T-helper 9 cell (primary cell): ENCODE data around the gene CDK5RAP3.

Experiments
- DNase-seq: peaks from one replicate; pipeline ENCODE4 v3.0.0-alpha.2; 2020

CDK5RAP3 gene

DNA sequence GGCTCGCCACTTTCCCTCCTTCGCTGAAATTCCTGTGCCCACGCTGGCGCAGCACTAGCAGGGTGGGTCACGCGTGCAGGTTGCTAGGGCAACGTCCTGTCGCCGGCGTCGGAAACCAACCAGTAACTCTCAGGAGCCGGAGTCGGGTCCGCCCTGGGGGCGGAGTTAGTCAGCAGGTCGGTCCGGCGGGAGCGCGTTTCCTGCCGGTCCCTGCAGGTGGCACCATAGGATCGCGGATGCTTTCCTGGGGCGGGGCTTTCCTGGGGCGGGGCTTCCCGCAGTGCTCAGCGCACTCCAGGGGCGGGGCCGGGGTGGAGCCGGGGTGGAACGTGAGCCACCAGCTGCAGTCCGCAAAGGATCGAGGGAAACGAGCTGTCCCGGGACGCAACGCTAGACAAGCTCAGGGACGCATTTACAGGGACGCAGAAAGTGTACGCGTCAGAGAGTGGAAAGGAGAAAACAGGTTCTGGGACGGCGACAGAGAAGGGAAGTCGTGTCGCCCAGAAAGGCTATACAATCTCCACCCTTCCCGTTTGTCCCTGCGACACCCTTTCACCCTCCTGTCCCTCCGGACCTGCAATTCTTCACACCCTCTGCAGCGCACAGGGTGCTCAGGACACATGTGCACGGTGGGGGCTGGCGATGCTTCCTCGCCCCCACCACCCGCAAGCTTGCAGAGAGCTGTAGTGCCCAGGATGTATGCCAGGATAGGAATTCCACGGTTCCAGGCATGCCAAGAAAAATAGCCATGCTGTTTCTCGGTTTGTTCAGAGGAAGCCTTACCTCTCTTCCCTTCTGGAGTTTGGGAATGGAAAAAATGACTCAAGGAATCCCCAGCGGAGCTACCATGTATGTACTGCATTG lies 54.4 kb downstream of the CDK5RAP3 start:
- peak; percentile 99 for DNase-seq

DNA sequence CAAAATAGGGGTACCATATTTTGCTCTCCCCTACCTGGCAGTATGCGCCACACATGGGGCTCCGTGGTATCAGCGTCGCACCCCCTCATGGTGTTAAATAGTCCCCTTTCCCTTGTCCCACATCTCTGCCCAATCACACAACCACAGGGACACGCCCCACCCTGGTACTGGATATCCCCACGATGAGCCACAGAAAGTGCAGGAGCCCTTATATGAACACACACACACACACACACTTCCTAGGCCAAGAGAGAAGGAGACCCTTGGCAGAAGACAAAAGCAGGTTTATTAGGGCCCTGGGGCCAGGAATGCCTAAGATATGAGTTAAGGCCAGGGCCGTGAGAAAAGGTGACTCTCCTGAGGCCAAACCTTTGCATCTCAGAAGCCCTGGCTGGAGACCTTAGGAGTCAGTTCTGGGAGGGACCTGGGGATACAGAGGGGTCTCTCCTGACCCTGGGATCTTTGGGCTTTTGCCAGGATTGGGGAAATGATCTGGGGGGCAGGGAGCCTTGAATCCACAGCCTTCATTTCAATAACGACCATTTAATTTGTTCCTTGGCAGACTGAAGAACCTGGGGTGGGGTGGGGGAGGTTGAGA lies 55.1 kb downstream of the CDK5RAP3 start:
- no peak for DNase-seq

DNA sequence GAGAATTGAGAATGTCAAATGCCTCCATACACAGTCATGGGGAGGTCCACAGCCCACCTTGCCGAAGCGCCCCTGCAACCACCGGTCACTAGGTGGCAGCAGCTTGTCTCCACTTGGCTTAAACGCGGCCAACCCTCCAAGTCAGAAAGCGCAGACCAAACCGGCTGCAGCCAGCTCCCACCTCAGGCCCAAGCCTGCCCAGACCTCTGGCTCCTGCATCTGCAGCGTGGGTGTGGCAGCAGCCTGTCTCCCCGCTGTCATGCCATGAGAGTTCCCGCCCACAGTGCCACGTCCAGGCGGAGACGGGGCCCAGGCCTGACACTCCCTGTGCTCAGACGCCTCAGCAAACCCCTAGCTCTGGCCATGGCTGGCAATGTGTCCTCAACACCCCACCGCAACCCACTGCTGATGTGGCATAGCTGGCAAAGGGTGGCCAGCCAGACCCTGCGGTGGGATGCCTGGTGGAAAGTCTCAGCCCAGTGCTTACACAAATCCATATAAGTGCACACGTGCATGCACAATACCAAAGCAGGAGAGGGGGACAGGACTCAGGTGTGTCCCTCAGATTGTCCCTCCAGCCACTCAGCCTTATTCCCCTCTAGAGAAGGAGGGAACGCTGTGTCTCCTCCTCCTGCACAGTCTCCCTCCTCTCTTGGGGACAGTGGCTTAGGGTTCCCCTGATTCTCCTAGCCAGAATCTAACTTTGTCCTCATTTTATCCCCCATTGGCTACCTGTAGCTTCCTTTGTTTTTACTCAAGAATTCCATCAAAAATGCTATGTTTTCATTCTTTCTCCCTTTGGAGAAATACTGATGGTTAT lies 55.8 kb downstream of the CDK5RAP3 start:
- DNase-seq = peak; percentile 61

DNA sequence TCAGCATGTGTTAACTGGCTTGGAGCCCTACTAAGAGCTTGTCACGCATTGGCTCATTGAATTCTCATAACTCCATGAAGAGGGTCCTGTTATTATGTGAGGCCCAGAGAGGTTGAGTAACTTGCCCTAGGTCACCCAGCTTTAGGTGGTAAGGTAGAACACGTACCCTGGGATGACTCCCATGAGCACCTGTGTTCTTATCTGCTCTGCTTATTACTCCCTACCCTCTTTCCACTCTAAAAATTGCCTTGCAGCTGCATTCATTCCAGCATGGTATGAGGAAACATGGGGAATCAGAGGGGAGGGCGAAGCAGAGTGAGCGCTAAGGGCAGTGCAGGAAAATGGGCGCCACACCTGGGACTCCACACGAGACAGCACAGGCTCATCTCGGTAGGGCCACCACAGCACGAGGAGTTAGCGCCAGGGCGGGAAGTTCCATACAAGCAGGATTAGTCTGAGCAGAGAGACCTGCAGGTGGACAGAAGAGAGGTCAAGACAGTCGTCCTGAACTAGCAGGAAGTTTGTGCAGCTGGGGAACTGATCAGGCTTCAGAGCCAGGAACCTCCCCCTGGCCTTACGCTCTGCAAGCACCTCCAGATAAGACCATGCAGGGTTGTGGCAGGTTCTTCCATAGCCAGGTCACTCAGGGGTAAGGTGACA lies 56.5 kb downstream of the CDK5RAP3 start:
- no peak for DNase-seq

DNA sequence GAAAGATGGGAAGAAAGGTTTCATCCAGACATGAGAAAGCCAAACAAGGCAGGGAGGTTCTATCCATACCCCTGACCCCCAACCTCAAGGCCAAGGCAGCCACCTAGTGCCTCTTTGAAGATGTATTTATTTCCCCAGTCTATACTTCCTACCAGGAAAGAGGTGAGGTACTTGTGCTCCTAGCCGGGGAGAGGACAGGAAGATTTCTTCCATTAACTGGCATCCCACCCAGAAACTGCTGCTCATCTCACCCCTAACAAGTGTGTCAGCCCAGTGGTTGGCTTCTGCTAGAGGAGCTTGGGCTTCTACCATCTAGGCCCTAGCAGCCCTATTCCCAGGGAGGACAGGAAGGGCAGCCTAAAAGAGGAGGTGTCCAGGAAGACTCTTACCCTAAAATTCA lies 57.8 kb downstream of the CDK5RAP3 start:
- DNase-seq = no peak

DNA sequence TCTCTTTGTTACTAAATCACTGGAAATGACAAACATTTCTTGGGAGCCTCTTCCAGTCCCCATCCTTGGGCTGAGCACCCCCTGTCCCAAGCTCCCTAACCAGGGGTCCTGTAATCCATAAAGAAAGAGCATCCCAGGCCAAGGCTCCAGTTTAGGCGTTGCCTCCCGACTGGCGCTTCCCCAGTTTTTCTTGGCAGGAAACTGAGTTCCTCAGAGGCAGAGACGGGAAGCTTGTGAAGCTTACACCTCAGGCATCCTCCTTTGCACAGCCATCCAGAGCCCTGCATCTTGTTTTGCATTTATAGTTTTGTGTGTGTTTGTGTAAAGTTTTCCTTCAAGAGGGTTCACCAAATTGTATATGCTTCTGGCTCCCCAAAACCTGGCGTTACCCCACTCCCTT lies 59.6 kb downstream of the CDK5RAP3 start:
- DNase-seq = no peak
